Stomach smooth muscle (tissue), 2 donors: ENCODE results near the gene RBMS3.

Experiments
- H3K27ac ChIP-seq: one replicate; pipeline ENCODE4 v1.7.0; 2013; ENCODE audit warnings: mild to moderate bottlenecking, low read length, inconsistent platforms
- H3K27me3 ChIP-seq, 2 donors: one replicate each; pipeline ENCODE4 v1.7.0; 2013; ENCODE audit warnings: low read length in 2 of 2; ENCODE audit not compliant: insufficient read depth in 2 of 2, control insufficient read depth in 1 of 2
- H3K36me3 ChIP-seq, 2 donors: one replicate each; pipeline ENCODE4 v1.7.0; 2013; ENCODE audit warnings: low read length in 2 of 2; ENCODE audit not compliant: control insufficient read depth in 2 of 2, insufficient read depth in 2 of 2
- H3K4me1 ChIP-seq: one replicate; pipeline ENCODE4 v1.7.0; 2013; ENCODE audit warnings: low read length; ENCODE audit not compliant: control insufficient read depth, insufficient read depth
- H3K4me3 ChIP-seq, 2 donors: one replicate each; pipeline ENCODE4 v1.7.0; 2013; ENCODE audit warnings: low read length in 2 of 2
- H3K9ac ChIP-seq, 2 donors: one replicate each; pipeline ENCODE4 v1.7.0; 2013; ENCODE audit warnings: low read length in 2 of 2, mild to moderate bottlenecking in 1 of 2
- H3K9me3 ChIP-seq, 2 donors: one replicate each; pipeline ENCODE4 v1.7.0; 2013; ENCODE audit warnings: low read length in 2 of 2; ENCODE audit not compliant: control insufficient read depth in 2 of 2
- donor health status: healthy.
- donor health status: Pancreatic carcinoma.

Gene RBMS3

DNA sequence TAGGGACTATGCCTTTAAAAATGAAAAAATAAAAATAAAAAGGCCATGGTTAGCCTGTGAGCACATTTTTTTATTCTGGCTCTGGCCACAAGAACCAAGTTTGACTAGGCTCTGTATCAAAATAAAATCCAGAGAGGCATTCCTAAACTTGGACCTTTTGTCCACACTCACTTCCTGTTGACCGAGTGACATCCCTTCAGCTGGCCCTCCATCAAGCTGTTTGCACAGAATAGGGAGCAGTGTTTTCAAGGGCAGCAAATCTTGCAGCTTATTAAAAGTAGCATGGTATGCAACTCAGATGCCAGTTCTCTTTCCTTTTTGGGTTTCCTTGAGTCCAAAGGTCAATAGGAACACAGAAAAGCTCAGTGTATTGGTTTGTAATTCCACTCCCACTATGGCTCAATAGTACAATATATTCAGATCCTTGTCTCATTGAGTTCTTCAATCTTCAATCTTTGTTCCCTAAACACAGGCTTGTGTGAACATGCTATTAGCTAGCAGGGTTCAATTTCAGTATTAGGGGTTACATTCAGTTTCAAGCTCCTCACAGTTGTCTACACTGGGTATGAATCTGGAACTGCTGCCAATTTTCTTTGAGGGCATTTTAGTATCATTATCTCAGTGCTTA lies 244.5 kb downstream of the RBMS3 start:
- H3K27ac ChIP-seq, result no peak overlapping the region

DNA sequence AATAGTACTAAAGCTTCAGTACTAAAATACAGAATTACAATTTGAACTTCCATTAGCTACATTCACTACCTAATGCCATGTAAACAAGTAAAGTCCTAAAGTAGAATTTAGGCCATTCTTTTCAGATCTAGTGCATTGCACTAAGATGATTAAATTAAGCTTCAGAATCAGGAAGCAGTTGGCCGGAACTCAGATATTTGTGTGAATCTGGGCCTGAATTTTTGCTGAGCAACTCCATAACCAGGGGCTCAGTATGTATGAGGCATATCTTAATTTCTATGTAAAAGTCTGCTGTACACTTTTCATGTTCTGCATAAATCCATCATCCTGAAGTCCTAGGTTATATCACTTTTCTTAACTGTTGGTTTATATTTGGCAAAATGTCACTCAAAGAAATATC lies 246.4 kb downstream of the RBMS3 start:
- H3K27ac ChIP-seq, result no peak overlapping the region
- H3K4me1 ChIP-seq, result peaks cover 17% of the 10 kb centered on the region
- H3K27me3 ChIP-seq, result no peaks in the 10 kb centered on the region
- no peak overlapping the region for H3K4me3 ChIP-seq
- H3K36me3 ChIP-seq, result no peaks in the 10 kb centered on the region
- no peak overlapping the region for H3K9ac ChIP-seq
- no peaks in the 10 kb centered on the region for H3K9me3 ChIP-seq

More for the DNA sequence above, 244.5 kb downstream of the RBMS3 start:
- no peak overlapping the region for H3K4me3 ChIP-seq
- H3K27me3 ChIP-seq, result no peaks in the 10 kb centered on the region
- H3K9me3 ChIP-seq, result no peaks in the 10 kb centered on the region
- H3K36me3 ChIP-seq, result no peaks in the 10 kb centered on the region
- no peak overlapping the region for H3K9ac ChIP-seq
- peaks cover 9% of the 10 kb centered on the region for H3K4me1 ChIP-seq

DNA sequence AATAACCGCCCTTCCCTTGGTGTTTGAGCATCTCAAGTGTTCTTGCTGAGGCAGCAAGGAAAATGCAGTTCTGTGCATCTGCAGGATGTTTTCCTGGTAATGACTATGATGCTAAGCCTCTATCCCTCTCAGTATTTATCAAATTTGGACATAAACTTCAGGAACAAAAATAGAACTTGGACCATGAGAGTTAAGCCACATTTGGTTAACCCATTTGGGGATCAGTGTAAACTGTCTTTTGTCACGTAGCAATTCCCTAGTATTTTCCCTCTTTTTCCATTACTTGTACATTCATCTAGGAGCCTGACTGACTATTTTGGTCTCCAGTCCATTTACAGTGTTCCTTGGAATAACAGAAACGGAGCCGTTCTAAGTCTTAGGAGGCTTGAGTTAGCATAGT lies 250.8 kb downstream of the RBMS3 start:
- Histone ChIP-seq H3K27ac (no peak overlapping the region), H3K4me3 (no peak overlapping the region), H3K9me3 (no peaks in the 10 kb centered on the region), H3K36me3 (no peaks in the 10 kb centered on the region), H3K27me3 (no peaks in the 10 kb centered on the region), H3K9ac (no peak overlapping the region), H3K4me1 (peaks cover 8% of the 10 kb centered on the region)

DNA sequence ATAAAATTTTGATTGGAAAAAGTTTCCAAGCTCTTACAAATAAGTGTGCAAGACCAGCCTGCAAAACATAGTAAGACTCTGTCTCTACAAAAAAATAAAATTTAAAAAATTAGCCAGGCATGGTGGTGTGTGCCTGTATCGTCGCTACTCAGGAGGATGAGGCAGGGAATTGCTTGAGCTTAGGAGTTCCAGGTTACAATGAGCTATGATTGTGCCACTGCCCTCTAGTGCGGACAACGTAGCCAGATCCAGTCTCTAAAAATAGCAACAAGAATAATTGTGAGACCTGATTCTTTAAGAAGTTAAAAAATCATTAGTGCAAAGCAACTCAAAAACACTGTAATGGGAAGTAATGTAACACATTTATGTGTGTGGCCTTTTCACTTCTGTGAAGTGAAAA lies 251.6 kb downstream of the RBMS3 start:
- Histone ChIP-seq H3K9ac (no peak overlapping the region), H3K36me3 (no peaks in the 10 kb centered on the region), H3K9me3 (no peaks in the 10 kb centered on the region), H3K4me3 (no peak overlapping the region), H3K4me1 (peaks cover 8% of the 10 kb centered on the region), H3K27me3 (no peaks in the 10 kb centered on the region), H3K27ac (no peak overlapping the region)

DNA sequence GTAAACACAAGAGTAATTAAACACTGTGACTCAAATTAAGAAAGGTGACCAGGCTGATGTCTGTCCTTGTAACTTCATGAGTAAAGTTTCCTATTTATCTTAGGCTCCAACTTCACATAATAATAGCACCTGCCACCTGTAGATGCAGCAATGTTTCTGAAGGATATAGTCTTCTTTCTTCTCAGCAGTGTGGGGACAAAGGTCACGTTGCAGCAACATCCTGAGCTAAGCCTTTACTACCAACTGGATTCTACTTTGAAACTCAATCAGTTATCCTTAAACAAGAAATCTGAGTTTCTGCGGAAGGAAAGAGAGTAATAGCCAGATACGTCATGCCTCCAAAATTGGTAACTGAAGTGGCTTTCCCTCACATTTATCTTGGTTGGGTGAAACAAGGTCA lies 253.1 kb downstream of the RBMS3 start:
- no peak overlapping the region for H3K4me3 ChIP-seq
- no peak overlapping the region for H3K9ac ChIP-seq
- peaks cover 8% of the 10 kb centered on the region for H3K4me1 ChIP-seq
- H3K27me3 ChIP-seq, result no peaks in the 10 kb centered on the region
- H3K36me3 ChIP-seq, result no peaks in the 10 kb centered on the region
- H3K27ac ChIP-seq, result no peak overlapping the region
- H3K9me3 ChIP-seq, result no peaks in the 10 kb centered on the region

DNA sequence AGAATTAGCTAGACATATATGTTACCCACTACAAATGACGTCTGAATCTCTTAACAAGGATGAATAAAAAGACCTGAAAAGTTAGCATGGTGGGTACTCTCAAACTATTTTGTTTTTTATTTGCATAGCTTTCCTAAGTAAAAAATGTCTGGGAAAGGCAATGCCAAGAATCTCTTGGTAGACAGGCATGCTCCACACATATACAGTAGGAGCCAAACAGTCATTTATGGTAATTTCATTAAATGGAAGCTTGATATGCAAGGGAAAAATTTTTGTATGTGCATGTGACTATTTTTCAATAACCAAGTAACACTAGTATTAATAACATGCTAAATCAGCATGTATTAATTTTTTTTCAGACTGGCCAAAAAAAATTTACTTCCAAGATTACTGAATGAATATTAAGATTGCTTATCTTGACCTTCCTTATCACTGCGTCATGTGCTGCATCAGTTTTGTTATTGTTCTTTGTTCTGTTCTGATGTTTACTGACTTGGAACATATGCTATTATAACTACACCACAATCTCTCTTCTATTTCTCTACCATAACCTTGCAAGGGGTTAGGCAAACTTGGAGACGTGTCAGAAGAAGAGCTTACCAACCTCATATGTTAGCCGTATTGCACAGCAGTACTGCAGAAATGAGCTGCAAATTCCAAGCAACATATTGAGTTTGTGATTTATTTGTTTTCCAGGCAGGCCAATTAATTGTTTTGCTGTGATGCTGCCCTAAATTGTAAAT lies 255.3 kb downstream of the RBMS3 start:
- Histone ChIP-seq H3K27ac (no peak overlapping the region), H3K4me1 (peaks cover 4% of the 10 kb centered on the region), H3K27me3 (no peaks in the 10 kb centered on the region), H3K4me3 (no peak overlapping the region), H3K9me3 (no peaks in the 10 kb centered on the region), H3K9ac (no peak overlapping the region), H3K36me3 (no peaks in the 10 kb centered on the region)

DNA sequence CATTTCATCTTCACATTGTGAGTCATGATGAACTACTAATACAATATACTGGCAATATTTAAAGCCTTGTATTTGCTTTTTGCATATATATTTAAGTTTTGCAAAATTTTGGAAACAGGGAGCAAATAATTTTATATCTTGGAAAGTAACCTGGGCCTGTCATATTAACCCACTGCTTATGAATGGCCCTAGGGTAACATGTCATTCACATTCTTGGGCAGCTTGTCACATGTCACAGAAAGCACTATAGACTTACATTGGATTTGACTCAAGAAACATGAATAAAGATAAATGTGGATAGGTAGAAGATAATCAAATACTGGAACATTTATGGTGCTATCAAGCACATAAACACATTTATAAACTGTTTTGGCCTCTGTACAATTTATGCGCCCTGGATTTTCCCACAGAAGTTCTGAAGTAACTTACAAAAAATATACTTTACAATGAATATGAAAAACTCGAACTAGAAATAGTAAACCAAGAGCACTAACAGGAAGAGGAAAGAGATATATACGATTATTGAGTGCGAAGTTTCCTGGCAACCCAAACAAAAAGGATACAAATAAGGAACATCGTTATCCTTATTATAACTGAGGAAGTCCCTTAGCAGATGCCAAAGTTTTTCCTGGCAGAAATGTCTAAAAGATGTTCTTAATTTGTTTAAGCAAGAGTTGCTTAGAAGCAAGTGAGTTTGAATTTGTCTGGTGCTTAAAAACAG lies 257.2 kb downstream of the RBMS3 start:
- no peak overlapping the region for H3K9ac ChIP-seq
- H3K27me3 ChIP-seq, result no peaks in the 10 kb centered on the region
- no peak overlapping the region for H3K4me3 ChIP-seq
- H3K36me3 ChIP-seq, result no peaks in the 10 kb centered on the region
- H3K27ac ChIP-seq, result no peak overlapping the region
- no peaks in the 10 kb centered on the region for H3K4me1 ChIP-seq
- no peaks in the 10 kb centered on the region for H3K9me3 ChIP-seq

DNA sequence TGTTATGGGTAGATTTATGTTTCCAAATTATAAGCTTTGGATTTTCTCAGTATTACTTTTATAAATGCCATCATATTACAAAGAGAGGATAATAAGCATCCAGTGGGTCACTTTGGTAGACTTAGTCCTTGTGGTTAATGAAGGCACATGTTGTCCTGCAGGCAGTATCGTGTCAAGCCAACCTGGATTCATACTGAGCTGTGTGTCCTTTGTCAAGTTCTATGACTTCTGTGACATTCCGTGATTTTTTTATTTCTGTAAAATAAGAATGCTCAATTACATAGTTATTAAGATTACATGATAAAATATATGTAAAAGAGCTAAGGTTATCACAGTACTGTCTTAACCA lies 257.7 kb downstream of the RBMS3 start:
- no peak overlapping the region for H3K4me3 ChIP-seq
- H3K4me1 ChIP-seq, result no peaks in the 10 kb centered on the region
- H3K9me3 ChIP-seq, result no peaks in the 10 kb centered on the region
- H3K27ac ChIP-seq, result no peak overlapping the region
- H3K27me3 ChIP-seq, result no peaks in the 10 kb centered on the region
- H3K36me3 ChIP-seq, result no peaks in the 10 kb centered on the region
- H3K9ac ChIP-seq, result no peak overlapping the region

DNA sequence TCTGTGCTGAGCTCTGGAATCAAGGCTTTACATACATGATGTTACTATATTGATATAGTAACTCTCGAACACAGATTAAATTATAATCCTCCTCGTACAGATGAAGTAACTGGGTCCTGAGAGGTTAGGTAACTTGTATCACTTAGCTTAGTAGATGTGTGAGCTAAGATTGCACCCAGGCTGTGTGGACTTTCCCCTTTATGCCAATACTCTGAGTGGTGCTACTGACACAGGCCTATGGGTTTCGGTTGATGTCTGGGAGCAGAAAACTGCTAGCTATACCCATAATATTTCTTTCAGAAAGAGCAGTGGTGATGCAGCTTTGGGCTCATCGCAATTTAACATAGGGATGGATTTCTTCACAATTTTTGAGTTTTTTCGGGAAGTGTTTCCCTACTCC lies 259.7 kb downstream of the RBMS3 start:
- Histone ChIP-seq H3K4me3 (no peak overlapping the region), H3K27ac (no peak overlapping the region), H3K4me1 (no peaks in the 10 kb centered on the region), H3K9ac (no peak overlapping the region), H3K9me3 (no peaks in the 10 kb centered on the region), H3K27me3 (no peaks in the 10 kb centered on the region), H3K36me3 (no peaks in the 10 kb centered on the region)

DNA sequence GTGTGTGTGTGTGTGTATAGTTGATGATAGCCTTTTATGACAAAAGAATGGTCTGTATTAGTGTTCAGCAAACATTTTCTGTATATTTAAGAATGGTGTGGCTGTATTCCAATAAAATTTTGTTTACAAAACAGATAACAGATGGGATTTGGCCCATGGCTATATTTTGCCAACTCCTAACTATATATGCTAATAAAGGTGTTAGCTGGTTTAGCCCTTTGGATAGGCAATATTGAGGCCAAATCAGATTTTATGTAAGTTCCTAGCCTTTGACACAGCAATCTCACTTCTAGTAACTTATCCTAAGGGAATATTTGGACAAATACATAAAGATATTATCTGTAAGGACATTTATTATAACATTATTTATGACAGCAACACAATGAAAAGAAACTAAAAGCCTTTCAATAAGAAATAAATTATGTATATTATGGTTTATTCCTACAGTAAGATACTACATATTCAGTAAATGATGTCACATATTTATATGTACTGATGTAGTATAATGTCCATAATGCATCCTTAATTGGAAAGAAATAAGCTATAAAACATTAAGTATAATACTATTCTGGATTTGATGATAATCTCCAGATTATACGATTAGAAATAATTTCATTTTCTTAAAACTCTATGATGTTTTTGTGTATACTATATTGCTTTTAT lies 264.0 kb downstream of the RBMS3 start:
- no peaks in the 10 kb centered on the region for H3K36me3 ChIP-seq
- no peak overlapping the region for H3K27ac ChIP-seq
- no peaks in the 10 kb centered on the region for H3K9me3 ChIP-seq

More for the DNA sequence above, 264.0 kb downstream of the RBMS3 start:
- no peaks in the 10 kb centered on the region for H3K27me3 ChIP-seq
- H3K4me1 ChIP-seq, result no peaks in the 10 kb centered on the region
- H3K4me3 ChIP-seq, result no peak overlapping the region
- H3K9ac ChIP-seq, result no peak overlapping the region
